ENCODE measurements around the gene MIA3. TPM values are rescaled to one million over a fixed set of nuclear protein-coding genes. Genes with fewer than 3 reads are reported as not detected.
A peak's percentile ranks its signal among the peaks of the same experiment; 100 is the strongest.
"Not testable (repeated sequence)": the region's sequence is repeated elsewhere in the genome, so short reads cannot be mapped to it uniquely, and the experiment has no call there.

MIA3 gene
- total and polyA plus RNA-seq, 5 donors from 2014 or later, result 48.5 to 87.1 (median 54.9) TPM

DNA sequence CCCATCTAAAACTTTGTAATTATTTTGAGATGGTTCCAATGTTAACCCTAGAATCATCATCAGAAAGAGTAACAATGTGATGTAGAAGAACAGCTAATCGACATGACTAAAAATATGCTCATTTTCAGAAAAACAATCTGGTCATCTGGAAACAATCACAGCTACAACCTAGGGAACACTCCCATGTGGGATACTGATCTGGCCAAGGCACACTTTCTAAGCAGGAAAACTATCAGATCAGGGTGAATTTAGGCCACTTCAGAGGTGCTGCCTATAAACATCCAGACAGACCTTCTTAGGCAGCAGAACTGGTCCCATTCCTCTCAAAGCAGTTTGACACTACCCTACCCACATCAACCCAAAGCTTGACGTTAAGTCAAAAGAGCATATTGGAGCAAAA is 51.2 kb downstream of the MIA3 start:
- not testable (repeated sequence) for H3K27ac ChIP-seq (ENCODE audit: insufficient read depth, low read length, poor library complexity, severe bottlenecking); H3K9me3 ChIP-seq (ENCODE audit: control insufficient read depth in 2 of 2, low read length in 2 of 2); ATAC-seq (ENCODE audit: low read depth in 2 of 2); H3K27me3 ChIP-seq (ENCODE audit: control insufficient read depth, insufficient read depth, low read length); H3K27me3 Mint-ChIP-seq; DNase-seq; H3K9me3 Mint-ChIP-seq; H3K4me1 ChIP-seq (ENCODE audit: control insufficient read depth, insufficient read depth, low read length, poor library complexity, severe bottlenecking); H3K4me3 Mint-ChIP-seq; H3K27ac Mint-ChIP-seq; H3K4me3 ChIP-seq (ENCODE audit: low read depth, low read length)
- H3K36me3 ChIP-seq (ENCODE audit: control insufficient read depth, insufficient read depth, low read length), result peaks cover 70% of the 10 kb centered on the region
- peaks cover 39% of the 10 kb centered on the region for H3K36me3 Mint-ChIP-seq
- H3K4me1 Mint-ChIP-seq, result peaks cover 4 to 32% (median 21%) of the 10 kb centered on the region in 4 donors

- no peaks in the 10 kb centered on the region for H3K27me3 ChIP-seq (ENCODE audit: control insufficient read depth, insufficient read depth, low read length)
- H3K36me3 Mint-ChIP-seq, result peaks cover 44% of the 10 kb centered on the region
- H3K4me3 Mint-ChIP-seq, result no peak overlapping the region
- H3K27me3 Mint-ChIP-seq, result no peaks in the 10 kb centered on the region
- DNase-seq (no peak), ATAC-seq (ENCODE audit: low read depth in 2 of 2) (no peak)
- H3K36me3 ChIP-seq (ENCODE audit: control insufficient read depth, insufficient read depth, low read length), result peaks cover 69% of the 10 kb centered on the region
- H3K4me3 ChIP-seq (ENCODE audit: low read depth, low read length), result no peak overlapping the region
- no peaks in the 10 kb centered on the region for H3K9me3 Mint-ChIP-seq
- peak overlapping the region; percentile 66 to 88 (median 86) for H3K27ac Mint-ChIP-seq
- H3K4me1 ChIP-seq (ENCODE audit: control insufficient read depth, insufficient read depth, low read length, poor library complexity, severe bottlenecking), result no peaks in the 10 kb centered on the region
- H3K9me3 ChIP-seq (ENCODE audit: control insufficient read depth in 2 of 2, low read length in 2 of 2), result no peaks in the 10 kb centered on the region
- H3K27ac ChIP-seq (ENCODE audit: insufficient read depth, low read length, poor library complexity, severe bottlenecking), result no peak overlapping the region
- peaks cover 4 to 29% (median 22%) of the 10 kb centered on the region in 4 donors for H3K4me1 Mint-ChIP-seq
These were observed 52.2 kb downstream of the MIA3 start for GRCh38 chr1:222670110-222670509.

DNA sequence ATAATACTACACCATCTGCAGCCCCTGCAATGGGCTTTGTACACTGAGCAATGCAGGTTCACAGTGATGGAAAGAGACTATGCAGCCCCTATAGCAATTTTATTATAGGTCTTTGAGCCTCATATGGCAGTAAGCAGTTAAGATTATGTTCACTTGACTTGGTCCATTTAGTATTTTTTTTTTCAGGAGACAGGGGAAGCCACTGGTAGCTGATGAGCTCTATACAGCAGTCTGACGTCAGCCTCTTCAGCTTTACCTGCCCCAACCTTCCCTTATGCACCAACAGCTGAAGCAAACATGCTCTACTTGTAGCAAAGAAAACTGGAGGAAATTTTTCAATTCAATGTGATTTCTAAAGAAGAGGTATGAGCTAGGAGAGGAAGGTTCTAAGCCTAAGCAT is 62.2 kb downstream of the MIA3 start:
- no peak overlapping the region for H3K27ac ChIP-seq (ENCODE audit: insufficient read depth, low read length, poor library complexity, severe bottlenecking)
- peaks cover 11 to 16% (median 11%) of the 10 kb centered on the region in 4 donors for H3K4me1 Mint-ChIP-seq
- H3K27ac Mint-ChIP-seq, result peak overlapping the region in 2 of 3 donors; percentile 38 to 88
- H3K9me3 Mint-ChIP-seq, result no peaks in the 10 kb centered on the region
- no peak overlapping the region for H3K4me3 Mint-ChIP-seq
- no peak for ATAC-seq (ENCODE audit: low read depth in 2 of 2)
- no peaks in the 10 kb centered on the region for H3K27me3 Mint-ChIP-seq
- DNase-seq, result no peak
- peaks cover 27% of the 10 kb centered on the region for H3K36me3 Mint-ChIP-seq
- no peak overlapping the region for H3K4me3 ChIP-seq (ENCODE audit: low read depth, low read length)
- no peaks in the 10 kb centered on the region for H3K4me1 ChIP-seq (ENCODE audit: control insufficient read depth, insufficient read depth, low read length, poor library complexity, severe bottlenecking)
- no peaks in the 10 kb centered on the region for H3K27me3 ChIP-seq (ENCODE audit: control insufficient read depth, insufficient read depth, low read length)
- no peaks in the 10 kb centered on the region for H3K9me3 ChIP-seq (ENCODE audit: control insufficient read depth in 2 of 2, low read length in 2 of 2)
- peaks cover 62% of the 10 kb centered on the region for H3K36me3 ChIP-seq (ENCODE audit: control insufficient read depth, insufficient read depth, low read length)

DNA sequence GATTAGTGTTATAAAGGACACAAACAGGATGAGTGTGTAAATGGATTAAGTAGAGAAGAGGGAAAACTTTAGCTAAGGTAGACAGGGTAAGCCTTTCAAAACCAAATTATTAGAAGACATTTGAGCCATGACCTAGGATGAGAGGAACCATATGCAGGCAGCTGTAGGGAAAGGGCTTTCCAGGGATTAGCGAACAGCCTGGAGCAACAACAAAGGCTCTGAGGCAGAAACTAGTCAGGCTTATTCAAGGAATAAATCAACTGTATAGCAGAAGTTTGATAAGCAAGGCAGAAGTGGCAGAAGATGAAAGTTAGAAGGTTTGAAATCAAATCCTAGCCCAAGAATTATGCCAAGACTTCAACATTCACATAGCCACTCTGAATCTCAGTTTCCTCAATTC is 73.1 kb downstream of the MIA3 start:
- Mint-ChIP-seq H3K27ac (peak overlapping the region in 1 of 3 donors; percentile 40), H3K4me1 (peaks cover 17 to 33% (median 20%) of the 10 kb centered on the region in 4 donors), H3K4me3 (no peak overlapping the region), H3K36me3 (peaks cover 19% of the 10 kb centered on the region), H3K27me3 (no peaks in the 10 kb centered on the region), H3K9me3 (no peaks in the 10 kb centered on the region)
- Histone ChIP-seq H3K36me3 (ENCODE audit: control insufficient read depth, insufficient read depth, low read length) (peaks cover 57% of the 10 kb centered on the region), H3K4me3 (ENCODE audit: low read depth, low read length) (peak overlapping the region; percentile 7), H3K27ac (ENCODE audit: insufficient read depth, low read length, poor library complexity, severe bottlenecking) (no peak overlapping the region), H3K27me3 (ENCODE audit: control insufficient read depth, insufficient read depth, low read length) (no peaks in the 10 kb centered on the region), H3K4me1 (ENCODE audit: control insufficient read depth, insufficient read depth, low read length, poor library complexity, severe bottlenecking) (no peaks in the 10 kb centered on the region), H3K9me3 (ENCODE audit: control insufficient read depth in 2 of 2, low read length in 2 of 2) (no peaks in the 10 kb centered on the region)
- ATAC-seq (ENCODE audit: low read depth in 2 of 2), result no peak
- DNase-seq, result no peak

GRCh38 chr1:222694927-222695326 is 77.0 kb downstream of the MIA3 start:
- DNase-seq (no peak), ATAC-seq (ENCODE audit: low read depth in 2 of 2) (no peak)
- Mint-ChIP-seq H3K27ac (peak overlapping the region in 1 of 3 donors; percentile 29), H3K4me1 (peaks cover 22 to 50% (median 29%) of the 10 kb centered on the region in 4 donors), H3K9me3 (no peaks in the 10 kb centered on the region), H3K4me3 (peak overlapping the region in 1 of 4 donors; percentile 50), H3K36me3 (peaks cover 16% of the 10 kb centered on the region), H3K27me3 (no peaks in the 10 kb centered on the region)
- Histone ChIP-seq H3K27ac (ENCODE audit: insufficient read depth, low read length, poor library complexity, severe bottlenecking) (no peak overlapping the region), H3K4me1 (ENCODE audit: control insufficient read depth, insufficient read depth, low read length, poor library complexity, severe bottlenecking) (no peaks in the 10 kb centered on the region), H3K27me3 (ENCODE audit: control insufficient read depth, insufficient read depth, low read length) (no peaks in the 10 kb centered on the region), H3K9me3 (ENCODE audit: control insufficient read depth in 2 of 2, low read length in 2 of 2) (no peaks in the 10 kb centered on the region), H3K4me3 (ENCODE audit: low read depth, low read length) (no peak overlapping the region), H3K36me3 (ENCODE audit: control insufficient read depth, insufficient read depth, low read length) (peaks cover 35% of the 10 kb centered on the region)

DNA sequence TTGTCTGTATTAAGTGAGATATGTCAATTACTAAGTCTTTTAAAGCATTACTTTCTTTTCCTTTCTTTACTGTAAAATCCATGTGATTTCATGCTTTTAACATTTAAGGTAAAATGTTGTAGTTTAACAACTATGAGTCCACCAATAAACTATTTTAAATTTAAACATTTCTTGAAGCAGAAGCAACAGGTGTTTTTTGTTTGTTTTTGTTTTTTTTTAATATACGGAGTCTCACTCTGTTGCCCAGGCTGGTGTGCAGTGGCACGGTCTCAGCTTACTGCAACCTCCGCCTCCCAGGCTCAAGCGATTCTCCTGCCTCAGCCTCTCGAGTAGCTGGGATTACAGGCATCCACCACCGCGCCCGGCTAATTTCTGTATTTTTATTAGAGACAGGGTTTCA is 78.8 kb downstream of the MIA3 start:
- Mint-ChIP-seq H3K27ac (no peak overlapping the region), H3K4me3 (no peak overlapping the region), H3K36me3 (peaks cover 14% of the 10 kb centered on the region), H3K4me1 (peaks cover 17 to 52% (median 28%) of the 10 kb centered on the region in 4 donors), H3K27me3 (no peaks in the 10 kb centered on the region), H3K9me3 (no peaks in the 10 kb centered on the region)
- no peak for ATAC-seq (ENCODE audit: low read depth in 2 of 2)
- Histone ChIP-seq H3K27ac (ENCODE audit: insufficient read depth, low read length, poor library complexity, severe bottlenecking) (no peak overlapping the region), H3K4me1 (ENCODE audit: control insufficient read depth, insufficient read depth, low read length, poor library complexity, severe bottlenecking) (no peaks in the 10 kb centered on the region), H3K4me3 (ENCODE audit: low read depth, low read length) (no peak overlapping the region), H3K9me3 (ENCODE audit: control insufficient read depth in 2 of 2, low read length in 2 of 2) (no peaks in the 10 kb centered on the region), H3K36me3 (ENCODE audit: control insufficient read depth, insufficient read depth, low read length) (peaks cover 35% of the 10 kb centered on the region), H3K27me3 (ENCODE audit: control insufficient read depth, insufficient read depth, low read length) (no peaks in the 10 kb centered on the region)
- DNase-seq, result no peak

- Histone ChIP-seq H3K27ac (ENCODE audit: insufficient read depth, low read length, poor library complexity, severe bottlenecking) (no peak overlapping the region), H3K9me3 (ENCODE audit: control insufficient read depth in 2 of 2, low read length in 2 of 2) (no peaks in the 10 kb centered on the region), H3K27me3 (ENCODE audit: control insufficient read depth, insufficient read depth, low read length) (no peaks in the 10 kb centered on the region), H3K4me1 (ENCODE audit: control insufficient read depth, insufficient read depth, low read length, poor library complexity, severe bottlenecking) (no peaks in the 10 kb centered on the region), H3K4me3 (ENCODE audit: low read depth, low read length) (no peak overlapping the region), H3K36me3 (ENCODE audit: control insufficient read depth, insufficient read depth, low read length) (peaks cover 36% of the 10 kb centered on the region)
- H3K27ac Mint-ChIP-seq, result no peak overlapping the region
- H3K4me1 Mint-ChIP-seq, result peaks cover 17 to 48% (median 27%) of the 10 kb centered on the region in 4 donors
- H3K4me3 Mint-ChIP-seq, result no peak overlapping the region
- no peaks in the 10 kb centered on the region for H3K27me3 Mint-ChIP-seq
- no peaks in the 10 kb centered on the region for H3K9me3 Mint-ChIP-seq
- ATAC-seq (ENCODE audit: low read depth in 2 of 2), result no peak
- peaks cover 15% of the 10 kb centered on the region for H3K36me3 Mint-ChIP-seq
- no peak for DNase-seq
These were observed 79.3 kb downstream of the MIA3 start for GRCh38 chr1:222697203-222697602.

DNA sequence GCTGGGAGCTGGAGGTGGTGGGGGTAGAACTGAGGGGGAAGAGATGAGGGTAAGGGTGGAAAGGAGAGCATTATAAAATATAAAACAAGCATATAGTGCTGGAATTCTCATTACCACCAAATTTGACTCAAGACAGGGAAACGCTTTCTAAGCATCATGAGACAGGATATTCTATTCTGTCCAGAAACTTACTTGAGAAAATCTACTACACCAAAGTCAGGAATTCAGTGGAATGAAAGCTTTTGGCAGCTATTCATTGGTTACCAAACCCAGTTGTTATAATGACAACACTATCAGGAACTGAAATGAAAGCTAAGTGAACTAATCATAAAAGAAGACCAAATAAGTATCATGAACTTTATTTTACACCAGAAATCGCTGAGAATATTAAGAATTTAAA is 79.9 kb downstream of the MIA3 start:
- no peak overlapping the region for H3K27ac Mint-ChIP-seq
- H3K9me3 Mint-ChIP-seq, result no peaks in the 10 kb centered on the region
- H3K27me3 Mint-ChIP-seq, result no peaks in the 10 kb centered on the region
- ATAC-seq (ENCODE audit: low read depth in 2 of 2) (no peak), DNase-seq (no peak)
- Histone ChIP-seq H3K9me3 (ENCODE audit: control insufficient read depth in 2 of 2, low read length in 2 of 2) (no peaks in the 10 kb centered on the region), H3K27me3 (ENCODE audit: control insufficient read depth, insufficient read depth, low read length) (no peaks in the 10 kb centered on the region), H3K36me3 (ENCODE audit: control insufficient read depth, insufficient read depth, low read length) (peaks cover 36% of the 10 kb centered on the region), H3K27ac (ENCODE audit: insufficient read depth, low read length, poor library complexity, severe bottlenecking) (peak overlapping the region; percentile 33), H3K4me1 (ENCODE audit: control insufficient read depth, insufficient read depth, low read length, poor library complexity, severe bottlenecking) (no peaks in the 10 kb centered on the region), H3K4me3 (ENCODE audit: low read depth, low read length) (no peak overlapping the region)
- H3K4me3 Mint-ChIP-seq, result no peak overlapping the region
- H3K4me1 Mint-ChIP-seq, result peaks cover 16 to 42% (median 29%) of the 10 kb centered on the region in 4 donors
- peaks cover 14% of the 10 kb centered on the region for H3K36me3 Mint-ChIP-seq
